Amniotic epithelial cell (primary cell): ENCODE results near the gene CR2.
"Not testable (repeated sequence)": the region's sequence is repeated elsewhere in the genome, so short reads cannot be mapped to it uniquely, and the experiment has no call there.

Source experiments
- DNase-seq: peaks from one replicate; pipeline ENCODE4 v3.0.0-alpha.2; 2010; ENCODE audit warnings: low read depth

Gene CR2

DNA sequence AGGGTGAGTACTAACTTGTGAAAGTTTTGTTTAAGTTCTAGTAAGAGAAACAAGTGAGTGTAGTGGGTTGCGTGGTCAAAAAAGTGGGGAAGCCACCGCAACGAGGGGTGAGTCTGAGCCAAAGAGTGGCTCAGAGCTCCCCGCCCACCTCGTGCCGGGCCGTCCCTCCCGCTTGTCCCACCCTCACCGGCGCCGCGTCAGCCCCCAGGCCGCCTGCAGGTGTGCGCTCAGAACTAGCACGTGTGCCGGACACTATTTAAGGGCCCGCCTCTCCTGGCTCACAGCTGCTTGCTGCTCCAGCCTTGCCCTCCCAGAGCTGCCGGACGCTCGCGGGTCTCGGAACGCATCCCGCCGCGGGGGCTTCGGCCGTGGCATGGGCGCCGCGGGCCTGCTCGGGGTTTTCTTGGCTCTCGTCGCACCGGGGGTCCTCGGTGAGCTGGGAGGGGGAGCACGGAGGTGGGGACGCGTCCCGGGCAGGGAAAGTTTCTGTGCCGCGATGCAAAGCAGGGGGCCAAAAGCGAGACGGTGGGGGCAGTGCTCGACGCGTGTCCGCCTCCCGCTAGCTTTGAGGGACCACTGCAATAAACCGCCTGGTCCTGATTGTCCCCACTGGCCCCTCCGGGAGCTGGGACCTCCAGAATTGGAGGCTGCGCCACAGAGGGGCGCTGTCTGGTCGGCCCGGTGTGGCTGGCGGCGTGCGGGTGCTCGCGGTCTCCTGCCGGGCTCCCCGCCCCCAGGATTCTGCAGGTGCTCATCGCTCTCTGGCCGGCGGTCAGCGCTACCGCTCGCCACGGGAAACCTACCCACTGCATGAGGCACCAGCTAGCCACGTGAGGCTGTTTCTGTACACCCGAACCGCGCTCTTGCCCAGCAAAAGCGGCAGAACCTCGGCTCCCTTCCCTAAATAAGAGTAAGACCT is at the start of gene CR2:
CR2 (plus strand) TSS at position 283 of the 919 bp plus-strand sequence; CDS start at position 374, 91 bp downstream.
- DNase-seq, result no peak

GRCh38 chr1:207404849-207405525 is 49.1 kb upstream of the CR2 start:
- DNase-seq, result peak; percentile 76

DNA sequence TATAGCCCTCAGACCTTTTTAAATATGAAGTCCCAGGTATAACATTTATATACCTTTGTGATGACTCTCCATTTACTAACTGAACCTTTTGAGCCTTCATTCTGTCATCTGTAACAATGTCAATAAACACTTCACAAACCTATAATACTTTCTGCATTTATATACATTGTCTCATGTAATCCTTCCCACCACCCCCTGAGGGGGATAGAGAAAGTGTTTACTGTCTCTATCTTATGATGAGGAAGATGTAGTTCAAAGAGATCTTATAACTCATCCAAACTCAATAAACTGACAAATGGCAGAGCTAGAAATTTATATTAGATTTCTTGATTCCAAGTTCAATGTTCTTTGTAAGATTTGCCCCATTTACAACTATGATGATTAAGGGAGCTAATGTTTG is 48.3 kb upstream of the CR2 start:
- DNase-seq, result no peak

DNA sequence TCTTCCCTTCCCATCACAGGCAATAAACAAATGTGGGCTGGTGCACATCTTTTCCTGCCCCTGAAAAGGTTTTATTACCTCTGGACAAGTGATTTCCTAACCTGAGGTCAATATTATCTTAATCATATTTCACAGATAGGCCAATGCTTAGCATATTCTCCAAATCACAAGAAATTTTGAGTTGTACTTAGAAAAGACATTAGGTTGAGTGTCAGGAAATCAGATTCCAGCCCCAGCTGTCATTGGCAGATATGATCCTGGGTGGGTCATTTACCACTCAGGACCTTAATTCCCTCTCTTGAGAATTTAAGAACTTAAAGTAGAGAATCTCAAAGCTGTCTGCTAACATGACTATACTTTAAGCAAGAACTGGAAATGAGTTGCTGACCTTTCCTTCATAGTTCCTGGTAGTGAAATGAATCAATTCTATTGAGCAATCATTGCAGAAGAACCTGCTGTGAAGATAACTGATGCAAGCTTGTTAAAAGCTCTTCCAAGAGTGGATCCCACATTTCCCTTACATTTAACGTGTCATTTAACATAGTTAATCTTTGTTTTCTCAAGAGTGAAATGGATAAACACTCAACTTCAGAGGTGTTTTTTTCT is 46.4 kb upstream of the CR2 start:
- DNase-seq, result peak; percentile 91

- DNase-seq, result no peak
Measured at GRCh38 chr1:207412845-207413244, 41.3 kb upstream of the CR2 start.

DNA sequence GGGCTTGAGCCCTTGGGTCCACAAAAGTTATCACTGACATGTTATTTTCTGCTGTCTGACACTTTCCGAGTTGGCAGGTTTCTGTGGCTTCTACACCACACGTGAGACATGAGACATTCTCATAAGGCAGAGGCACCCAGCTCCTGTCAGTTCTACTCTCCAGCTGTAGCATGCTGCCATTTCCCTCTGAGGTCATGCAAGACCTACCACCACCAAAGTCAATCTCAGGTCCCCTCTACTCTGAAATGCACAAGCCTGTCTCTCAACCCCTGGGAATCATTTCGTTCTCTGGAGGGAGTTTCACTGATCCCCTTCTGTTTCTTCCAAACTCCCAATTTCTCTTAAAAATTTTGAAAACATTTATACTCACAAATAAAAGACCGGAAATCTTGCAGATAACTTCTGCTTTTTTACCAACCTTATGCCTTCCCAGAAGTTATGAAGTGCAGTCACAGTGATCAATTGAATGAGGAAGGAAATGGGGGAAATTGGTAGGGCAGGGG is 39.5 kb upstream of the CR2 start:
- no peak for DNase-seq

DNA sequence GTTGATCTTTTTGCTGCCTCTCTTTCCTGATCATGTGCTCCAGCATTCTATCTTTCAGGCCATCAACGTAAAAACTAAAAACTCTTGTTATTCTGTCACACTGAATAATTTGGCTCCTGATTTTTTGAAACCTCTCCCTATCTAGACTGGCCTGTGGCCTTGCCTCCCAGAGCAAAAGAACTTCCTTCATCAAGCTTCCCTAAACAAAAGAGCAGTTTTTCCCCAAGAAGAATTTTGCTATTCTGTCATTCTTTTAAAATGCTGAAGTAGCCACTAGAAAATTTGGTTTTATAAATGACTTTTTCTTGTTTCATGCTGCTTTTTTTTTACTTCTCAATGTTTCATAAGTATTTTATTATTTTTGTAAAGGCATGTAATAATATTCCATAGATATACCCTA is 37.1 kb upstream of the CR2 start:
- no peak for DNase-seq

GRCh38 chr1:207418351-207418750 is 35.8 kb upstream of the CR2 start:
- DNase-seq, result no peak

GRCh38 chr1:207420109-207420508 is 34.0 kb upstream of the CR2 start:
- no peak for DNase-seq

- no peak for DNase-seq
Measured at GRCh38 chr1:207421078-207421477, 33.0 kb upstream of the CR2 start.

GRCh38 chr1:207423560-207424292 is 30.4 kb upstream of the CR2 start:
- no peak for DNase-seq

GRCh38 chr1:207424570-207425131 is 29.5 kb upstream of the CR2 start:
- no peak for DNase-seq

DNA sequence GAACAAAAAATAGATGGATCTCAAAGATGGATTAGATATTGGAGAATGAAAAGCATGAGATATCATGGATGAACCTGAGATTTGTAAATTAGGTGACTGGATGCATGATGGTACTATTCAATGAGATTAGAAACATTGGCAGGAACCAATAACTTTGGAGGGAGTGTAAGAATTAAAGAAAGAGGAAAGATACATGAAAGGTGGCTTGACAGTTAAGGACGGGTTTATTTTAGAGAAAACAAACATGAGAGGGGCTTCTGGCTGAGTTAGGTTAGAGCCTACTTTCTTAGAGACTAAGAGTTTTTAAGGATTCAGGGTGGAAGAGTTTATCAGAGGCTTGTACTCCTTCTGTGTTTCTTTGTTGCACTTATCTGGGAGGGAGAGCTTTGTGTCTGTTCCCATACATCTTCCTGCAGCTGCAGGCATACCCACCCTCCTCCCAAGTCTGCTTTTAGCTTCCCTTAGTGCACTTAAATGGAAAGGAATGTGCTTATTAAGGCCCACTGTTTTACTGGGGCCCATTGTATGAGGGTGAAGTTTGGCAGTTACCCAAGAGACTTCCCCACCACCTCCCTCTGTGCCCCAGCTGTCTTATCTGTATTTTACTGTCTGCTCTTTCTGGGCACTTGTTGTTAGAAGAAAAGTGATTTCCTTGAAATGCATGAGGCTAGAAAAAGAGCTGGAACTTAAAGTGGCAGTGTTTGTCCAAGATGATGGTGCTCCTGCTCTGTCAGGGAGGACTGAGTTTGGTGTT is 26.1 kb upstream of the CR2 start:
- DNase-seq, result no peak

GRCh38 chr1:207428783-207429182 is 25.3 kb upstream of the CR2 start:
- no peak for DNase-seq

- no peak for DNase-seq
Measured at GRCh38 chr1:207429963-207430362, 24.2 kb upstream of the CR2 start.

DNA sequence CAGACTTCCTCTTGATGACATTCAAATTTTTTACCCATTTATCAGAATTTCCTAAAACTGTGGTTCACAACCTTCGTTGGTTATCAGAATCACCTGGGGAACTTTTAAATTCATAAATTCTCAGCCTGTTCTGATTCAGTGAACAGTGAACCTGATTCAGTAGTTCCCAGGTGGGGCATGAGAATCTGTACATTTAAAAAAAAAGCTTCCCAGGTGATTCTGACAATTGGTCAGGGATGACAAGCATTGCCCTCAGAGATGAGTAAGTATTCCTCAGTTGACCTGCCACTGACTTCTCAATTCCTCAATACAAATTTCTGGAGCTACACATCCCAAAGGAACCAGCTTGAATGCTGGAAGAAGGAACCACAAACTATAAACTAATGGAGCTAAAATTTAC is 23.5 kb upstream of the CR2 start:
- DNase-seq, result no peak

DNA sequence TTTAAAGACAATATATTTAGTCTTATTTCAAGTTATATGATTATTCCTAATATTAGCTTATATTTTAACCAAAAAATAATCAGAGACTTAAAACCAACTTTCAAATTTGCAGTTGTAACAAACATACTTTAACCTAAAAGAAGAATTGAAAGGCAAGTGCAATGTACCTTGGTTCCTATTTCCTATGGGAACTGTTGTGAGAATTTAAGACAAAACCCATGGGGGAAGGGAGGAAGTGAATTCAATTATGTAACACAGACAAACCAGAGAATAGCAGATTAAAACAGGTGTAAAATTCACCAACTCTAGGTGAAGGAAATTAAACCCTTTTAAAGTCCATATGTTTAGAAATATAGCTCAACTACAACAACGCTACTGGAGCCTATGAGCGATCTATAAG is 22.6 kb upstream of the CR2 start:
- no peak for DNase-seq

DNA sequence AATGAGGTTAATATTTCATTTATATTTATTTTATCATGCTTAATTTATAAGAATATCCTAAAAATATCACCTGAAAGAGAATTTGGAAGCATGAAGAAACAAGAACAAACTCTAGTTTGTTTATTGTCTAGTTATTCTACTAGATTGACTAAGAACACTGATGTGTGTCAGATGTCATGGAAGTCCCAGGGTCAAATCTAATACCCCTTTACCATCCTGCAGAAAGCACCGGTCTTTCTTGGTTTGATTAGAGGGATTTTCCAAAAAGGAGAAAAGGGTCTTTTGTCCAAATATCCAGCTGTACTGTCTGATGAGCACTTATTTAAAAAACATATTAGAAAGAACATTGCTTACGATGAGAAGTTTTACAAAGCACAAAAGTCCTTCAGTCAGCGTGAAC is 20.7 kb upstream of the CR2 start:
- no peak for DNase-seq

DNA sequence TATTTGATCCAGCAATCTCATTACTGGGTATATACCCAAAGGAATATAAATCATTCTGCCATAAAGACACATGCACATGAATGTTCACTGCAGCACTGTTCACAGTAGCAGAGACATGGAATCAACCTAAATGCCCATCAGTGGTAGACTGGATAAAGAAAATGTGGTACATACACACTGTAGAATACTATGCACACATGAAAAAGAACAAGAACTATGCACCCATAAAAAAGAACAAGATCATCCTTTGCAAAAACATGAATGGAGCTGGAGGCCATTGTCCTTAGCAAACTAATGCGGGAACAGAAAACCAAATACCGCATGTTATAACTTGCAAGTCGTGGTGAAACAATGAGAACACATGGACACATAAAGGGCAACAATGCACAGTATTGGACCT is 17.4 kb upstream of the CR2 start:
- not testable (repeated sequence) for DNase-seq

DNA sequence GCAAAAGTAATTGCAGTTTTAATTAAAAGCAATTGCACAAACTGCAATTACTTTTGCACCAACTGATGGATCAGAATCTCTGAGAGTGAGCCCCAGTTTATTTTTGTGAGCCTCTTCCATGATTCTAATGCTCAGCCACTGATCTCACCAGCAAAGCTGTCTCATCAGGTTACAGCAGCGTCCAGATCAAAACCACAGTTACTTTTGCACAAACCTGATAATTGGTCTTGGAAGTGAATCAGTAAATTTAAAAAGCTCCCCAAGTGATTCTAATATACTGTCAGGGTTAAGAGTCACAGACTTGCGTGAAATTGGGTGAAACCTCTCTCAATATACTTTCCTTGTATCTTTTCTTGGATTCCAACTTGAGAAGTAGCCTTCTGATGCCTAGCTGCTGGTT is 13.5 kb upstream of the CR2 start:
- DNase-seq, result no peak
